CD4-positive, alpha-beta T cell treated with Interleukin-10 for 1 hour (primary cell): ENCODE data around the gene MAGI2.

Experiments used
- DNase-seq: peaks from one replicate; pipeline ENCODE4 v3.0.0-alpha.2; 2020

The MAGI2 gene

DNA sequence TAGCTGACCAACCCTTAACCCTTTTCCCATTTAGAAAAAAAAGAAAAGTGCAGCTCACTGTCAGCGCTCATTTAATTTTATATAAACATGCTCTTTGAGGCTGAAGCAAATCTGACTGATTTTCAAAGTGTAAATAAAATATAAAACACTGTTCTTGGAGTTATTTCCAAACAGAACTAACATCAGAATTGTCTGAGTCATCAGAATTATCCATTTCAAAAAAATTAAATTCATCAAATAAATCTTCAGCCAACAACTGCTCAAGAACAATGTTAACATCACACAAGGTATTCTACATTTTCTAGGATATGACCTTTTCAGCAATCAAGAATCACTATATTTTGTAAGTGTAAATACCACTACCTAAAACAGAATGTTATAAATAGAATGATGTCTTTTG lies 93.6 kb downstream of the MAGI2 start:
- no peak for DNase-seq

- DNase-seq = no peak
Observed at GRCh38 chr7:79357101-79357500, 96.4 kb downstream of the MAGI2 start.

GRCh38 chr7:79353720-79354468 lies 99.6 kb downstream of the MAGI2 start:
- DNase-seq = no peak

DNA sequence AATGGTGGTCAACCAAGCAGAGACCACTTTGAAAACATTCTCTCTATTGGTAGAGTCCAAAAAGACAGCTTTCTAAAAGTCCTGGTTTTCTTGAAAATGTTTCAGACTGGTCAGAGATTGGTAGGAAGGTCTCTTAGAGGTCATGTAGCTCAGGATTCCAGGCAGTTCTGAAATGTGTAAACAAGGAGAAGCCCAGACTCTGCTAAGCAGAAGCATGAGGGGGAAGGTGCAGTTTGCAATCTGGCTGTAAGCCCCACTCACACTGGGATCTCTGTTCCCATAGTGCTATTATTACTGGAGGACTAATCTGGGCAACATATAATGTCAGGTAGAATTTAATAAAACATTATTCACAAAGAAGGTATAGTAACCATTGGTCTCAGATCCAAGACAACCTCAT lies 101.1 kb downstream of the MAGI2 start:
- no peak for DNase-seq

DNA sequence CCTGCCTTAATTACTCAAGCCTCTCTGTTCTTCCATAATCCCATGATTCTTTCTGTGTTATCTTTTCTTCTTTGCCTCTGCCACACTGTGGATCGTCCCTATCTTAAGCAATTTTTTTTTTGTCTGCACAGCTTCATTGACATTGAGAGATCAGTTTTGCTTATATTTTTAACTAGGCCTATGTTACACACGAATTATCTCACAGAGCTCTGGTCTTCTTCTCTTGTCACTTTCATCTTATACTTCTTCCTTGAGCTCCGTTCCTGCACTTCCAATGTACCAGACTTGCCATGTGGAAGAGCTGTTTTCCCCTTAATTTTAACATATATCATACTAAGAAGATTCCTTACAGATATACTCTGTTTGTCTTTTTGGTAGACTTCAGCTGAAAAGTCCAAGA lies 106.1 kb downstream of the MAGI2 start:
- DNase-seq = no peak

GRCh38 chr7:79341902-79342301 lies 111.6 kb downstream of the MAGI2 start:
- no peak for DNase-seq

DNA sequence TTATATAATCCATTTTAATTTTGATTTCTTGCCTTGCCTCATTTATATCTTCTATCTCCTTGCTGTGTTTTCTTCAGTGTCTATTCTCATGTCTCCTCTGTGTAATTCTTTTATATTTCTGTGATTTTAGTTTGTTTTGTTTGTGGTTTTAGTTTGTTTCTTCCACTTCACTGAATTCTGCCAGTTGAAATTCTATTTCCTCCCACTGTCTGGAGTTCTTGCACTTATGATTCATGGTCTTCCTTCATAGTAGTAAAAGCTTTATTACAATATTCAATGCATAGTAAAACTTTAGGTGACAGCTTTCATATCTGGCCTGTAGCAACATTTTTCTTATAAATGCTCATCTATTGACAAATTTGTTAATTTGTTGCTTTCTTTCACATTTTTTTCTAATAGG lies 113.3 kb downstream of the MAGI2 start:
- DNase-seq = no peak

DNA sequence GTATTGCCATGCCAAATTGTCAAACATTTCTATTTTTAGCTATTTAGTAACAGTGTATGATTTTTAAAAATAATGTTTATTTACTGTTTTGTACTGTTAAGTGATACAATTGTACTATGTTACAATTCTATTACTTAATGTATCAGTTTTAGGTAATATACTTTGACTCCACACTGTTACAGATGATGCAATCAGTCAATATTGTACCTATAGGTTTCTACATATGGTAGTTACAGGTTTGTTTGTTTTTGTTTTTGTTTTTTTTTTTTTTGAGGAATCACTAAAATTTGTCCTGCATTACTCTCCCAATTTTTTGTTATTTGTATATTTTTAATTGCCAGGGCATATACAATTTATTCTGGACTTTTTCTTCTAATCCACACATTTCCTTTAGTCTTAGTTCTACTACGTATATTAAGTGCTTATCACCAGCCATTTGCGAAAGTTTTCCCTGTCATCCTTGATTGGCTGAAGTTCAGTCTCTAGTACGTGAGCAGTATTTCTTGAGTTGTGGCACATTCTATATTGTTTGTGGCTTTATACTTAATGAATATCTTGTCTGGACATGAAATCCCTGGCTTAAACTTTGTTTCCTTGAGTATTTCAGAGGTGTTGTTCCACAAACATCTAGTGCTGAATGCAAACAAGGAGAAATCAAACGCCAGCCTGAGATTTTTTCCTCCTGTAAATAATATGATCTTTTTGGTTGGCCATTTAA lies 114.1 kb downstream of the MAGI2 start:
- DNase-seq = no peak

- no peak for DNase-seq
Observed at GRCh38 chr7:79337717-79338116, 115.8 kb downstream of the MAGI2 start.

- no peak for DNase-seq
Observed at GRCh38 chr7:79334841-79335240, 118.6 kb downstream of the MAGI2 start.

DNA sequence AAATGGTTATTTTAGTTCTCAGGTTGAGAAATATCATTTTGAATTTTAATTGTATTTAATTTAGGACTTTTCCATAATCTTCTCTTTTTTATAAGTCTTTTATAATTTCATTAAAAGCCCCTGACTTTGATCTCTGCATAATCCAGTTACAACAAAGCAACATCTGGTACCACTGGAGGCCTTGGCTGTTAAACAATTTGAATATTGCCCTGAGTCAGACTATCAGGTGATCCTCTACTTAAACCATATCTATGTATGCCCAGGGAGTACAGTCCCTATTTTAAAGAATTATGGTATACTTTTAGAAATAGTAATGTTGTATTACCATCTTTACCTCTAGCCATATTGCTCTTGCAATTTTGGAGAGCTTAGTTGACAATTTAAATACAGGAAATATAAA lies 119.1 kb downstream of the MAGI2 start:
- no peak for DNase-seq

- DNase-seq = no peak
Observed at GRCh38 chr7:79332091-79332490, 121.4 kb downstream of the MAGI2 start.

GRCh38 chr7:79329464-79329863 lies 124.0 kb downstream of the MAGI2 start:
- no peak for DNase-seq

DNA sequence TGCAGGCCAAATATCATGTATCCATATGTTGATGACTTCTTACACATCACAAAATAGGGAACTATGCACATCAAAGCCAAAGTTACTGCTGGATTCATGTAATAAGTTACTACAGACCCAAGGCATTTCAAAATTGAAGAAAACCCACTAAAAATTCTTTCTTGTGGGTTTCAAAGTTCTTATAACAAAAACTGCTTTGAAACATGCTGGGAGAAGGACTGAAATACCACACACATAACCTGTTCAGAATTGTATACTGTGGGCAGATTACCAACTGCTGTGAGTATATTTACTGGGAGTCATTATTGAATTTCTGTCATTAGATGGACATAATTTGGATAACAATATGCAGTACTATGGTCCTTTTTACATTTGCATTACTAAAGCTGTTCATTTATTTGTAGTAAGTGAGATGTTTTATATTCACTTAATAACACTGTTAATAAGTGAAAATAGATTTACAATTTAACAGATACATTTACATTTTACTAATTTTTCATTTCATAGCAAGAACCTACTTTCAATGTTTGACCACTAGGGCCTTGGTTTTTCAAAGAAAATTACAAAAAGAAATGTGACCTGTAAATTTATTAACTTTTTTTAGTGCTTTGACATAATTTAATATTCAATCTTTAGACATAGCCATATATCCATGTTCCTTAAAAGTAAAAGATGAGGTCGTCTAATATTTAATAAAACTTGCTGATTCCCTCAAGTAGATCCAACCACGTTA lies 132.6 kb downstream of the MAGI2 start:
- no peak for DNase-seq

DNA sequence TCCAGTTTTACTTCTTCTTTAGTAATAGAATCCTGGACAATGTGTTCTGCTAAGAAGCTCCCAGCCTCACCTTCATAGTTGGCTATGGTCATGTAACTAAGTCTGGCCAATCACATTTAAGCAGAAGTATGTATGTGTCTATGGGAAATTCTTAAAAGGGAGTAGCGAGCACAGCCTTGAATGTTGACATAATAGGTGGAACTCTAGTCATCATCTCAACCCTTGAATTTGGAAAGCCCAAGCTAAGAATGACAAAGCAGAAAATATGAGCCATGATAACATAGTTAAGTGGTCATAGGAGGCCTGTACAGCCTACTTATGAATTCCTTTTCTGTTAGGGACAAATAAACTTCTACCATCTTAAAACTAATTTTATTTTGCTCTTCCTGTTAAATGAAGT lies 134.1 kb downstream of the MAGI2 start:
- DNase-seq = no peak

DNA sequence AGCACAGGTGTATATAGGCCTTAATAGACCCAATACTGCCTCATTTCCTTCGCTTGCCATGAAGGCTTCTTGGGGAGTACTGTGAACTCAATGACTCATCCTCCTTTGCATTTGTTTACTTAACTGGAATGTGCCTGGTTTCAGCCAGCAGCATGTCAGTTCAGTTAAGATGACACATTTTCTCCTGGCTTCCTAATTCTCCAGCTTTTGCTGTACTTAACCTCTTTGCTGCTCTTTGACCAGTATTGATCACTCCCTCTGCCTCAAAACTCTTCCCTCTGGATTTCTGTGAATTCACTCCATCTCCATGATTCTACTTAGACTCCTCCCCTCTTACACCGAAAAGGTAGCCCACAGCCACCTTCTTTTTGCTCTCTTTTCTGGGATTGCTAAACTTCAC lies 135.7 kb downstream of the MAGI2 start:
- no peak for DNase-seq

GRCh38 chr7:79312022-79312421 lies 141.4 kb downstream of the MAGI2 start:
- no peak for DNase-seq

DNA sequence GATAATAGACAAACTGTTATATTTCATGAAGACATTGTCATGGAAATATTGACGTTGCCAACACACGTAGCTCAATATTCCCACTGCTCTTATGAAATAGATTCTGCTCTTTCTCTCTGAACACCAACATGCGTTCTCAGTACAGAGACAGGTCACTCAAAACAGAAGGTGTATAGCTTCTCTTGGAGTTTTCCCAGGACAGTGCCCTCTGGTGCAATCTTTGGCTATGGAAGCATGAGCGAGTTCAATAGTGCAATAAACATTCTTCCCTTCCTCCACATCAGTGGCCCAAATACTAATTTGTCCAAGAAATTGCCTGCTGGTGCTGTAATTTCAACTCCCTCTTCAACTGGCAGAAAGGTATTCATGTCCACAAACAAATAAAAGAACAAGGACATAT lies 145.3 kb downstream of the MAGI2 start:
- DNase-seq = no peak

- no peak for DNase-seq
Observed at GRCh38 chr7:79307376-79307775, 146.1 kb downstream of the MAGI2 start.

DNA sequence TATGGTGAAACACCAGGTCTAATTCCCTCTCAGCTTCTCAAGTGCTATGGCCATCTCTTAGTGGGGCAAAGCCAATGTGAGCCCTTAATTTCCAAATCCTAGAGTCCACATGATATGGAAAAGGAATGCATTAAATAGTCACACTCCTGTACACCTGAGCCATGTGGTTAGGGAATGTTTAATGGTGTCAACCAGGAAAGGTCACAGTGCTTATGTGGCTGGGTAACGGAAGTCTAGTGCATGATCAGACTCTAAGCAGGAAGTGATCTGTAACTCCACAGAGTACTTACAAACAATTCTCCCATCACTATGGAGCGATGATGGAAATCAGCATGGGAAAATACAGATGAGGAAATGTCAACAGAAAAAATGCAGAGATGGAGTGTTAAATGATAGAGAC lies 148.8 kb downstream of the MAGI2 start:
- DNase-seq = no peak

DNA sequence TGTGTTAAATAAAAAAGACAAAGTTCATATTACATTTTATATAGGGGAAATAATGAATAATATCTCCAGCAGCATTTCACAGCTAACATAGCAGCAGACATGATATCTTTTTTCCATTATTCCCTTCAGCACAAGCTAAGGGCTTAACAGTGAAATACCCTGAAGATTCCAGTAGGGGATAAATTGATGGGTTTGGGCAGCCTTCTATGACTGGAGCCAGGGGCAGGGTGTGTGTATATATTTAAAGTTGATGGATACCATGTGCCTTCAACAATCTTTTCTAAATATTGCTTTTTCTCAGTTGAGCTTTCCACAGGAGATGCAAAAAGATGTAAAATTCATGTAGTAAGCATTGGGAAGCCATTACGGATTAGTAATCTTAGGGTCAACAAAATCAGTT lies 151.2 kb downstream of the MAGI2 start:
- DNase-seq = no peak

- DNase-seq = no peak
Observed at GRCh38 chr7:79301419-79301818, 152.0 kb downstream of the MAGI2 start.

GRCh38 chr7:79300573-79300972 lies 152.9 kb downstream of the MAGI2 start:
- no peak for DNase-seq

- DNase-seq = no peak
Observed at GRCh38 chr7:79298145-79298760, 155.2 kb downstream of the MAGI2 start.
